ENCODE results near the gene REC114.
"Not testable (repeated sequence)": the region's sequence is repeated elsewhere in the genome, so short reads cannot be mapped to it uniquely, and the experiment has no call there.

Gene REC114

GRCh38 chr15:73442968-73443367, at the start of gene REC114:
Gene REC114, plus strand, starts transcription at chr15:73443164. Its CDS starts 22 bp downstream, at chr15:73443186.
- DNase-seq: no peak

GRCh38 chr15:73393336-73393735, 49.6 kb upstream of the REC114 start:
- DNase-seq: no peak

GRCh38 chr15:73394782-73395181, 48.2 kb upstream of the REC114 start:
- no peak for DNase-seq

- no peak for DNase-seq
Observed at GRCh38 chr15:73395671-73396070, 47.3 kb upstream of the REC114 start.

- DNase-seq: no peak
Observed at GRCh38 chr15:73397461-73397860, 45.5 kb upstream of the REC114 start.

GRCh38 chr15:73398861-73399260, 44.1 kb upstream of the REC114 start:
- DNase-seq: no peak

- not testable (repeated sequence) for DNase-seq
Observed at GRCh38 chr15:73400222-73400621, 42.7 kb upstream of the REC114 start.

GRCh38 chr15:73403171-73403570, 39.8 kb upstream of the REC114 start:
- no peak for DNase-seq

- DNase-seq: no peak
Observed at GRCh38 chr15:73414876-73415275, 28.1 kb upstream of the REC114 start.

GRCh38 chr15:73424506-73424905, 18.5 kb upstream of the REC114 start:
- DNase-seq: no peak

- no peak for DNase-seq
Observed at GRCh38 chr15:73425510-73425909, 17.5 kb upstream of the REC114 start.

- peak; percentile 28 for DNase-seq
Observed at GRCh38 chr15:73426323-73426994, 16.5 kb upstream of the REC114 start.

- not testable (repeated sequence) for DNase-seq
Observed at GRCh38 chr15:73431329-73431728, 11.6 kb upstream of the REC114 start.

GRCh38 chr15:73433873-73434272, 9.1 kb upstream of the REC114 start:
- no peak for DNase-seq

GRCh38 chr15:73436613-73437012, 6.4 kb upstream of the REC114 start:
- no peak for DNase-seq

- peak; percentile 15 for DNase-seq
Observed at GRCh38 chr15:73437543-73438109, 5.3 kb upstream of the REC114 start.

GRCh38 chr15:73438651-73439050, 4.3 kb upstream of the REC114 start:
- no peak for DNase-seq

GRCh38 chr15:73440571-73440970, 2.4 kb upstream of the REC114 start:
- no peak for DNase-seq

GRCh38 chr15:73442421-73442820, 543 bp upstream of the REC114 start:
- no peak for DNase-seq

- DNase-seq: not testable (repeated sequence)
Observed at GRCh38 chr15:73447471-73447870, 4.5 kb downstream of the REC114 start.

- peak; percentile 2 for DNase-seq
Observed at GRCh38 chr15:73448158-73448758, 5.3 kb downstream of the REC114 start.

- not testable (repeated sequence) for DNase-seq
Observed at GRCh38 chr15:73449980-73450379, 7.0 kb downstream of the REC114 start.

- no peak for DNase-seq
Observed at GRCh38 chr15:73454096-73454495, 11.1 kb downstream of the REC114 start.

GRCh38 chr15:73455876-73456275, 12.9 kb downstream of the REC114 start:
- DNase-seq: no peak
